ENCODE measurements around the gene CACUL1. TPM values are rescaled to one million over a fixed set of nuclear protein-coding genes. Genes with fewer than 3 reads are reported as not detected.
"Not testable (repeated sequence)": the region's sequence is repeated elsewhere in the genome, so short reads cannot be mapped to it uniquely, and the experiment has no call there.

Gene CACUL1
- total and polyA plus RNA-seq, 12 donors: 4.9 to 32.6 (median 24.4) TPM

- Histone ChIP-seq H3K9me3 (no peaks in the 10 kb centered on the region), H3K27ac (no peak overlapping the region), H3K36me3 (peaks cover 0 to 69% (median 19%) of the 10 kb centered on the region in 9 donors), H3K4me3 (no peak overlapping the region), H3K4me1 (no peaks in the 10 kb centered on the region), H3K27me3 (no peaks in the 10 kb centered on the region)
- ATAC-seq (no peak), DNase-seq (no peak)
- TF ChIP-seq CTCF (IDR thresholded peaks at IDR 0.05): no peak
- WGBS, 2 donors: 94 to 100% methylated on average over 1 of the region's 1 CpG
- intact Hi-C loops (cut with DNase I): no loop called here
These were observed 74.6 kb downstream of the CACUL1 start for GRCh38 chr10:118680197-118680596.

- DNase-seq: no peak
- no peak for ATAC-seq
- no peaks in the 10 kb centered on the region for H3K27me3 ChIP-seq
- intact Hi-C loops (cut with DNase I): no loop called here
- no peaks in the 10 kb centered on the region for H3K9me3 ChIP-seq
- peaks cover 4 to 27% (median 17%) of the 10 kb centered on the region in 9 donors for H3K4me1 ChIP-seq
- H3K36me3 ChIP-seq: peaks cover 0 to 32% (median 0%) of the 10 kb centered on the region in 9 donors
- no peak overlapping the region for H3K4me3 ChIP-seq
- H3K27ac ChIP-seq: no peak overlapping the region
- WGBS, 2 donors: 84 to 88% methylated on average over 11 of the region's 11 CpGs
- no peak for TF ChIP-seq CTCF (IDR thresholded peaks at IDR 0.05)
These were observed 80.4 kb downstream of the CACUL1 start for GRCh38 chr10:118674226-118674919.

- WGBS, 2 donors: 83 to 87% methylated on average over 11 of the region's 11 CpGs
- peaks cover 4 to 33% (median 23%) of the 10 kb centered on the region in 9 donors for H3K4me1 ChIP-seq
- no peaks in the 10 kb centered on the region for H3K27me3 ChIP-seq
- peak in 1 of 8 donors; percentile 58 for ATAC-seq
- no peaks in the 10 kb centered on the region for H3K9me3 ChIP-seq
- TF ChIP-seq CTCF (IDR thresholded peaks at IDR 0.05): no peak
- H3K4me3 ChIP-seq: no peak overlapping the region
- peaks cover 0 to 22% (median 0%) of the 10 kb centered on the region in 9 donors for H3K36me3 ChIP-seq
- no peak overlapping the region for H3K27ac ChIP-seq
- DNase-seq: no peak
- intact Hi-C loops (cut with DNase I): no loop called here
These were observed 81.7 kb downstream of the CACUL1 start for GRCh38 chr10:118672766-118673715.

- ATAC-seq (peak in 5 of 8 donors; percentile 20 to 59 (median 48)), DNase-seq (no peak)
- Histone ChIP-seq H3K4me3 (no peak overlapping the region), H3K27ac (no peak overlapping the region), H3K27me3 (no peaks in the 10 kb centered on the region), H3K4me1 (peaks cover 4 to 33% (median 23%) of the 10 kb centered on the region in 9 donors), H3K36me3 (peaks cover 0 to 22% (median 0%) of the 10 kb centered on the region in 9 donors), H3K9me3 (no peaks in the 10 kb centered on the region)
- intact Hi-C loops (cut with DNase I): no loop called here
- WGBS, 2 donors: 37 to 41% methylated on average over 6 of the region's 6 CpGs
- TF ChIP-seq CTCF (IDR thresholded peaks at IDR 0.05): no peak
These were observed 82.6 kb downstream of the CACUL1 start for GRCh38 chr10:118672153-118672552.

- peaks cover 0 to 22% (median 0%) of the 10 kb centered on the region in 9 donors for H3K36me3 ChIP-seq
- WGBS, 2 donors: 38 to 56% methylated on average over 3 of the region's 3 CpGs
- H3K4me3 ChIP-seq; DNase-seq; H3K27ac ChIP-seq; H3K9me3 ChIP-seq; H3K27me3 ChIP-seq; intact Hi-C loops (cut with DNase I); ATAC-seq: not testable (repeated sequence)
- H3K4me1 ChIP-seq: peaks cover 4 to 33% (median 23%) of the 10 kb centered on the region in 9 donors
These were observed 83.5 kb downstream of the CACUL1 start for GRCh38 chr10:118671221-118671620.
